ENCODE results near the gene MROH2A. TPM values are rescaled to one million over a fixed set of nuclear protein-coding genes. Genes with fewer than 3 reads are reported as not detected.

Gene MROH2A
- total and polyA plus RNA-seq, 9 of the 15 experiments (the other 6 are each of a cell fraction or from before 2014, with no cell fraction given), result 0.03 TPM; not detected in 8

DNA sequence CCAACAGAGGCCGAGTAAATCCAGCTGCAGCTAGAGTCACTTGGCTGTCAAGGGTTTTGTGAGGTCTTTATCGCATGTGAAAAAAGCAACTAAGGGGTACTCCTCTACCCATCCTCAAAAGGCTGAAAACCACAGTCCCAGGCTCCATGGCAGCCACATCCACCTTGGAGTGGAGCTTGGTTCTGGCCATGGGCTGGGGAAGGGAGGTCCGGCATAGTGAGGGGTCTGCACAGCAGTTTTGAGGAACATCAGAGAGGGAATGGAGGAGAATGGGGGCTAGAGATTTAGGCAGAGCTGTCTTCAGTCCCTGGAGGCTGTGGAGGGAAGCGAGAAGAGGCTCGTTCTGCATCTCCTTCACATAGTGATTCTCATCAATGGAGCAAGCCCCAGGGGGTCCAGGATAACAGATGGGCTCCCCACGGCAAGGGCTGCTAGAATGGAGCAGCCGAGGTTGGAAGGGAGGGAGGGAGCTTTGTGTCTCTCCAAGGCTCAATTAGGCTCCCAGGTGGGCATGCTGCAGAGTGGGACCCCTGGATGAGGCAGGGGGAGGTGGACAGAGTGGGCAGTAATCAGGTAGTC, 21.0 kb downstream of the MROH2A start:
- no peak overlapping the region for H3K4me3 ChIP-seq
- H3K4me1 ChIP-seq (replicated peaks in 1 of 2; ENCODE audit: control insufficient read depth in 2 of 2, insufficient read depth in 2 of 2, low read length in 2 of 2), result no peaks in the 10 kb centered on the region; a peak in 1 of 5 replicates
- in situ Hi-C loops (cut with MboI) (no loop called here), intact Hi-C loops (cut with micrococcal nuclease) (no loop called here)
- no peaks in the 10 kb centered on the region for H3K79me2 ChIP-seq (ENCODE audit: control insufficient read depth, insufficient read depth, low read length)
- H3K9me3 ChIP-seq (replicated peaks; ENCODE audit: control insufficient read depth, insufficient read depth, low read depth, low read length), result no peaks in the 10 kb centered on the region
- WGBS (ENCODE audit: insufficient coverage, low coverage, missing lambda C conversion rate), result 2% methylated on average over 7 of the region's 7 CpGs
- TF ChIP-seq ZNF551 (CRISPR knock-in tag; IDR thresholded peaks at IDR 0.05), result no peak
- no peak for TF ChIP-seq TAF9B (IDR thresholded peaks at IDR 0.05; ENCODE audit: partially characterized antibody)
- TF ChIP-seq, protein P1, sequence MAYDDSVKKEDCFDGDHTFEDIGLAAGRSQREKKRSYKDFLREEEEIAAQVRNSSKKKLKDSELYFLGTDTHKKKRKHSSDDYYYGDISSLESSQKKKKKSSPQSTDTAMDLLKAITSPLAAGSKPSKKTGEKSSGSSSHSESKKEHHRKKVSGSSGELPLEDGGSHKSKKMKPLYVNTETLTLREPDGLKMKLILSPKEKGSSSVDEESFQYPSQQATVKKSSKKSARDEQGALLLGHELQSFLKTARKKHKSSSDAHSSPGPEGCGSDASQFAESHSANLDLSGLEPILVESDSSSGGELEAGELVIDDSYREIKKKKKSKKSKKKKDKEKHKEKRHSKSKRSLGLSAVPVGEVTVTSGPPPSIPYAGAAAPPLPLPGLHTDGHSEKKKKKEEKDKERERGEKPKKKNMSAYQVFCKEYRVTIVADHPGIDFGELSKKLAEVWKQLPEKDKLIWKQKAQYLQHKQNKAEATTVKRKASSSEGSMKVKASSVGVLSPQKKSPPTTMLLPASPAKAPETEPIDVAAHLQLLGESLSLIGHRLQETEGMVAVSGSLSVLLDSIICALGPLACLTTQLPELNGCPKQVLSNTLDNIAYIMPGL (CRISPR knock-in tag; IDR thresholded peaks at IDR 0.05), result no peak
- no peak for TF ChIP-seq ESRRA (IDR thresholded peaks at IDR 0.05; ENCODE audit: borderline replicate concordance, low read depth)
- TF ChIP-seq ZNF57 (CRISPR knock-in tag; IDR thresholded peaks at IDR 0.05), result no peak
- TF ChIP-seq DPF2 (IDR thresholded peaks at IDR 0.05), result no peak
- no peak for TF ChIP-seq CHD2 (IDR thresholded peaks at IDR 0.05; ENCODE audit: low read depth, low read length)
- TF ChIP-seq, protein P2, sequence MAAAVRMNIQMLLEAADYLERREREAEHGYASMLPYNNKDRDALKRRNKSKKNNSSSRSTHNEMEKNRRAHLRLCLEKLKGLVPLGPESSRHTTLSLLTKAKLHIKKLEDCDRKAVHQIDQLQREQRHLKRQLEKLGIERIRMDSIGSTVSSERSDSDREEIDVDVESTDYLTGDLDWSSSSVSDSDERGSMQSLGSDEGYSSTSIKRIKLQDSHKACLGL (CRISPR knock-in tag; IDR thresholded peaks at IDR 0.05; ENCODE audit: borderline replicate concordance, poor library complexity, severe bottlenecking), result no peak
- TF ChIP-seq RBM22 (IDR thresholded peaks at IDR 0.05; ENCODE audit: low read depth, low read length, poor library complexity, severe bottlenecking), result no peak
- TF ChIP-seq, protein P3, sequence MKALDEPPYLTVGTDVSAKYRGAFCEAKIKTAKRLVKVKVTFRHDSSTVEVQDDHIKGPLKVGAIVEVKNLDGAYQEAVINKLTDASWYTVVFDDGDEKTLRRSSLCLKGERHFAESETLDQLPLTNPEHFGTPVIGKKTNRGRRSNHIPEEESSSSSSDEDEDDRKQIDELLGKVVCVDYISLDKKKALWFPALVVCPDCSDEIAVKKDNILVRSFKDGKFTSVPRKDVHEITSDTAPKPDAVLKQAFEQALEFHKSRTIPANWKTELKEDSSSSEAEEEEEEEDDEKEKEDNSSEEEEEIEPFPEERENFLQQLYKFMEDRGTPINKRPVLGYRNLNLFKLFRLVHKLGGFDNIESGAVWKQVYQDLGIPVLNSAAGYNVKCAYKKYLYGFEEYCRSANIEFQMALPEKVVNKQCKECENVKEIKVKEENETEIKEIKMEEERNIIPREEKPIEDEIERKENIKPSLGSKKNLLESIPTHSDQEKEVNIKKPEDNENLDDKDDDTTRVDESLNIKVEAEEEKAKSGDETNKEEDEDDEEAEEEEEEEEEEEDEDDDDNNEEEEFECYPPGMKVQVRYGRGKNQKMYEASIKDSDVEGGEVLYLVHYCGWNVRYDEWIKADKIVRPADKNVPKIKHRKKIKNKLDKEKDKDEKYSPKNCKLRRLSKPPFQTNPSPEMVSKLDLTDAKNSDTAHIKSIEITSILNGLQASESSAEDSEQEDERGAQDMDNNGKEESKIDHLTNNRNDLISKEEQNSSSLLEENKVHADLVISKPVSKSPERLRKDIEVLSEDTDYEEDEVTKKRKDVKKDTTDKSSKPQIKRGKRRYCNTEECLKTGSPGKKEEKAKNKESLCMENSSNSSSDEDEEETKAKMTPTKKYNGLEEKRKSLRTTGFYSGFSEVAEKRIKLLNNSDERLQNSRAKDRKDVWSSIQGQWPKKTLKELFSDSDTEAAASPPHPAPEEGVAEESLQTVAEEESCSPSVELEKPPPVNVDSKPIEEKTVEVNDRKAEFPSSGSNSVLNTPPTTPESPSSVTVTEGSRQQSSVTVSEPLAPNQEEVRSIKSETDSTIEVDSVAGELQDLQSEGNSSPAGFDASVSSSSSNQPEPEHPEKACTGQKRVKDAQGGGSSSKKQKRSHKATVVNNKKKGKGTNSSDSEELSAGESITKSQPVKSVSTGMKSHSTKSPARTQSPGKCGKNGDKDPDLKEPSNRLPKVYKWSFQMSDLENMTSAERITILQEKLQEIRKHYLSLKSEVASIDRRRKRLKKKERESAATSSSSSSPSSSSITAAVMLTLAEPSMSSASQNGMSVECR (CRISPR knock-in tag; IDR thresholded peaks at IDR 0.05), result no peak
- TF ChIP-seq NCOA1 (IDR thresholded peaks at IDR 0.05; ENCODE audit: low read depth), result no peak
- TF ChIP-seq, protein P4, sequence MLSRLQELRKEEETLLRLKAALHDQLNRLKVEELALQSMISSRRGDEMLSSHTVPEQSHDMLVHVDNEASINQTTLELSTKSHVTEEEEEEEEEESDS (CRISPR knock-in tag; IDR thresholded peaks at IDR 0.05), result no peak
- TF ChIP-seq ZBTB17 (CRISPR knock-in tag; IDR thresholded peaks at IDR 0.05), result no peak
- TF ChIP-seq STAT5B (CRISPR knock-in tag; IDR thresholded peaks at IDR 0.05), result no peak
- TF ChIP-seq ADNP (tag; IDR thresholded peaks at IDR 0.05), result no peak
- no peak overlapping the region for H3K9ac ChIP-seq (ENCODE audit: insufficient read depth in 1 of 2, low read depth in 2 of 2, low read length in 2 of 2)
- H3K27me3 ChIP-seq (ENCODE audit: control insufficient read depth in 2 of 2, insufficient read depth in 2 of 2, low read length in 2 of 2), result peaks cover 0 to 7% of the 10 kb centered on the region in 2 experiments; a peak in 2 of 5 replicates
- ATAC-seq (no peak), FAIRE-seq (no peak), DNase-seq (ENCODE audit: extremely low read depth in 1 of 4, low spot score in 3 of 4) (no peak)
- POLR2A ChIA-PET, result interaction anchor here (0.6 kb wide), 1 partner anchor 203 kb away, joined by 4 read pairs; no protein-coding TSS in a partner anchor
- no peak overlapping the region for H2AFZ ChIP-seq (ENCODE audit: low read depth, low read length)
- no peaks in the 10 kb centered on the region for H4K20me1 ChIP-seq (replicated peaks; ENCODE audit: control insufficient read depth, insufficient read depth, low read length)
- H3K4me2 ChIP-seq (ENCODE audit: insufficient read depth, low read length), result no peak overlapping the region
- H3K9me1 ChIP-seq (ENCODE audit: control insufficient read depth, insufficient read depth, low read length), result no peaks in the 10 kb centered on the region
- no peaks in the 10 kb centered on the region for H3K36me3 ChIP-seq (ENCODE audit: control insufficient read depth, insufficient read depth, low read length)
- no peak overlapping the region for H3K27ac ChIP-seq (ENCODE audit: extremely low read depth, low read depth, low read length)
- no TSS peak for BruUV-seq (replicated peaks)
- CTCF ChIA-PET (ENCODE audit: low intra/inter-chr PET ratio), result no interaction called here
